Measurements from ENCODE around the gene GNL3. TPM values are rescaled to one million over a fixed set of nuclear protein-coding genes. Genes with fewer than 3 reads are reported as not detected.

The GNL3 gene
- total and polyA plus RNA-seq, 7 donors = 47.3 to 145 (median 80.6) TPM

DNA sequence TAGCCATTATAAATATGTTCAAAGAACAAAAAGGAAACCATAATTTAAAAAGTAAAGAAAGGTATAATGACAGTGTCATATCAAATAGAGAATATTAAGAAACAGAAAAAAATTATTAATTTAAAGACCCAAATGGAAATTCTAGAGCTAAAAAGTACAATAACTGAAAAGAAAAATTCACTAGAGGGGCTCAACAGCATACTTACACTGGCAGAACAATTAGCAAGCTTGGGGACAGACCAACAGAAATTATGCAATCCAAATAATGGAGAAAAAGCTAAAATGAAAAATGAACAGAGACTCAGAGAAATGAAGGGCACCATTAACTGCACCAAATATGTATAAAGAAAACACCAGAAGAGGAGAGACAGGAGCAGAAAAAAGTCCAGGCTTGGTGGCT is 33.8 kb downstream of the GNL3 start:
- no peaks in the 10 kb centered on the region for H3K27me3 ChIP-seq (ENCODE audit: insufficient read depth in 3 of 3, low read length in 2 of 3)
- ATAC-seq = no peak
- no peaks in the 10 kb centered on the region for H3K9me3 ChIP-seq
- no peak overlapping the region for H3K4me3 ChIP-seq
- intact Hi-C loops (cut with DNase I) = no loop called here
- TF ChIP-seq, protein P1, sequence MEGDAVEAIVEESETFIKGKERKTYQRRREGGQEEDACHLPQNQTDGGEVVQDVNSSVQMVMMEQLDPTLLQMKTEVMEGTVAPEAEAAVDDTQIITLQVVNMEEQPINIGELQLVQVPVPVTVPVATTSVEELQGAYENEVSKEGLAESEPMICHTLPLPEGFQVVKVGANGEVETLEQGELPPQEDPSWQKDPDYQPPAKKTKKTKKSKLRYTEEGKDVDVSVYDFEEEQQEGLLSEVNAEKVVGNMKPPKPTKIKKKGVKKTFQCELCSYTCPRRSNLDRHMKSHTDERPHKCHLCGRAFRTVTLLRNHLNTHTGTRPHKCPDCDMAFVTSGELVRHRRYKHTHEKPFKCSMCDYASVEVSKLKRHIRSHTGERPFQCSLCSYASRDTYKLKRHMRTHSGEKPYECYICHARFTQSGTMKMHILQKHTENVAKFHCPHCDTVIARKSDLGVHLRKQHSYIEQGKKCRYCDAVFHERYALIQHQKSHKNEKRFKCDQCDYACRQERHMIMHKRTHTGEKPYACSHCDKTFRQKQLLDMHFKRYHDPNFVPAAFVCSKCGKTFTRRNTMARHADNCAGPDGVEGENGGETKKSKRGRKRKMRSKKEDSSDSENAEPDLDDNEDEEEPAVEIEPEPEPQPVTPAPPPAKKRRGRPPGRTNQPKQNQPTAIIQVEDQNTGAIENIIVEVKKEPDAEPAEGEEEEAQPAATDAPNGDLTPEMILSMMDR (IDR thresholded peaks at IDR 0.05) = no peak
- no peak overlapping the region for H3K27ac ChIP-seq
- H3K4me1 ChIP-seq = no peaks in the 10 kb centered on the region
- peaks cover 0 to 10% of the 10 kb centered on the region in 2 donors for H3K36me3 ChIP-seq (ENCODE audit: insufficient read depth in 1 of 2, low read depth in 1 of 2)
- DNase-seq = no peak

DNA sequence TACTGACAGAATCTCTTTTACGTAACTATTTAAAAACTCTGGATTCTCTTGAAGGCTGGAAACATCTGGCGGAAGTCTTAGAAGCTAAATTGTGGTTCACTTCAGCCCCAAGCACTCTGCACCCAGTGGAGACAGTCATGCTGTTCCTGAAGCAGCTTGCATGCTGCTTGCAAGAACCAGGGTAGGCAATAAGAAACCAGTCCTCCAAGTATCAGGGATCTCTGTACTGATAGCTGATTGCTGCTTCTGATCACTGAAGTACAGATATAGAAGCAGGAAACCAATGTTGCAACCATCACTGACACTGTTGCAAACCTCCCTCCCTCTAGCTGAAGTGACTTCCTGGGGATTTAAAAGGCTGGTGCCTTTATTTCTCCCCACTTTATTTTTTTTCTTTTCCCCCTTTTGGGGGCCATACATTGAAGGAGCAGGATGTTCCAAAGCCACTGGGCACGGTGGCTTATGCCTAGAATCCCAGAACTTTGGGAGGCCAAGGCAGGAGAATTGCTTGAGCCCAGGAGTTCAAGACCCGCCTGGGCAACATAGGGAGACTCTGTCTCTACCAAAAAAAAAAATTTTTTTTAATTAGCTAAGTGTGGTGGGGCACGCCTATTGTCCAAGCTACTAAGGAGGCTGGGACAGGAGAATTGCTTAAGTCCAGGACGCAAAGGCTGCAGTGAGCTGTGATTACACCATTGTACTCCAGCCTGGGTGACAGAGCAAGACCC is 35.3 kb downstream of the GNL3 start:
- H3K27ac ChIP-seq = no peak overlapping the region

DNA sequence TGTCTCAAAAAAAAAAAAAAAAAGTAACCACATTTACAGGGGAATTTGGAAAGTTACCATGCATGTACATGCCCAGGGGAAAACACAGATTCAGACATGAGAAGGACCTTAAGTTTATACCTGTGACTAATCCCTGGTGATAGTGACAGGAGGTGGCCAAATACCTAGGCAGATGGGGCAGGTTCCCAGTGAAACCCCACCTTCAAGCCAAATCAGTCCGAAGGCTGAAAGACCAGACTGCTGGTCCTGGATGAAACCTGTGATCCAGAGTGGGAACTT is 35.8 kb downstream of the GNL3 start:
- 98 to 100% (median 100%) methylated on average over 1 of the region's 1 CpG for WGBS, 3 donors
- H3K27me3 ChIP-seq (ENCODE audit: insufficient read depth in 3 of 3, low read length in 2 of 3) = no peaks in the 10 kb centered on the region
- DNase-seq (no peak), ATAC-seq (no peak)
- H3K4me3 ChIP-seq = no peak overlapping the region
- H3K9me3 ChIP-seq = no peaks in the 10 kb centered on the region
- H3K4me1 ChIP-seq = no peaks in the 10 kb centered on the region
- no peak overlapping the region for H3K27ac ChIP-seq
- TF ChIP-seq, protein P1 (IDR thresholded peaks at IDR 0.05) = no peak
- intact Hi-C loops (cut with DNase I) = no loop called here
- H3K36me3 ChIP-seq (ENCODE audit: insufficient read depth in 1 of 2, low read depth in 1 of 2) = peaks cover 0 to 10% of the 10 kb centered on the region in 2 donors

More for the DNA sequence above, 35.3 kb downstream of the GNL3 start:
- H3K9me3 ChIP-seq = no peaks in the 10 kb centered on the region
- no peaks in the 10 kb centered on the region for H3K27me3 ChIP-seq (ENCODE audit: insufficient read depth in 3 of 3, low read length in 2 of 3)
- H3K36me3 ChIP-seq (ENCODE audit: insufficient read depth in 1 of 2, low read depth in 1 of 2) = peaks cover 0 to 10% of the 10 kb centered on the region in 2 donors
- TF ChIP-seq, protein P1 (IDR thresholded peaks at IDR 0.05) = no peak
- intact Hi-C loops (cut with DNase I) = no loop called here
- DNase-seq (no peak), ATAC-seq (no peak)
- H3K4me3 ChIP-seq = no peak overlapping the region
- WGBS, 3 donors = 91 to 94% (median 94%) methylated on average over 6 of the region's 6 CpGs
- no peaks in the 10 kb centered on the region for H3K4me1 ChIP-seq

DNA sequence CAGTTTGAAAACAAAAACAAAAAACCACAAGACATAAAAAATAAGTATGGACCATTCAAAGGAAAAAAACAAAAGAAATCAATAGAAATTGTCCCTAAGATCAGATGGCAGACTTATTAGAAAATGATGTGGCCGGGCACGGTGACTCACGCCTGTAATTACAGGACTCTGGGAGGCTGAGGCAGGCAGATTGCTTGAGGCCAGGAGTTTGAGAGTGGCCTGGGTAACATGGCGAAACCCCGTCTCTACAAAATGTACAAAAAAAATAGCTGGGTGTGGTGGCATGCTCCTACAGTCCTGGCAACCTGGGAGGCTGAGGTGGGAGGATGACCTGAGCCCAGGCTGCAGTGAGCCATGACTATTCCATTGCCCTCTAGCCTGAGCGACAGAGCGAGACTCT is 36.7 kb downstream of the GNL3 start:
- TF ChIP-seq, protein P1 (IDR thresholded peaks at IDR 0.05) = no peak
- WGBS, 3 donors = 93 to 98% (median 96%) methylated on average over 7 of the region's 7 CpGs
- Histone ChIP-seq H3K27me3 (ENCODE audit: insufficient read depth in 3 of 3, low read length in 2 of 3) (no peaks in the 10 kb centered on the region), H3K9me3 (no peaks in the 10 kb centered on the region), H3K4me1 (no peaks in the 10 kb centered on the region), H3K27ac (no peak overlapping the region), H3K36me3 (ENCODE audit: insufficient read depth in 1 of 2, low read depth in 1 of 2) (peaks cover 0 to 10% of the 10 kb centered on the region in 2 donors), H3K4me3 (no peak overlapping the region)
- ATAC-seq (no peak), DNase-seq (no peak)
- intact Hi-C loops (cut with DNase I) = no loop called here

DNA sequence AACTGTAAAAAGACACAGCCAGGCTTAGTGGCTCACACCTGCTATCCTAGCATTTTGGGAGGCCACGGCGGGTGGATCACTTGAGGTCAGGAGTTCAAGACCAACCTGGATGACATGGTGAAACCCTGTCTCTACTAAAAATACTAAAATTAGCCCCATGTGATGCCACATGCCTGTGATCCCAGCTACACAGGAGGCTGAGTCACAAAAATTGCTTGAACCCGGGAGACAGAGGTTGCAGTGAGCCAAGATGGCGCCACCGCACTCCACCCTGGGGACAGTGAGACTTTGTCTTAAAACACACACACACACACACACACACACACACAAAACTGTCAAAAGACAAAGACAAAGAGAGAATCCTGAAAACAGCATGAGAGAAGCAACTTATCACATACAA is 38.1 kb downstream of the GNL3 start:
- no peaks in the 10 kb centered on the region for H3K4me1 ChIP-seq
- TF ChIP-seq, protein P1 (IDR thresholded peaks at IDR 0.05) = no peak
- DNase-seq = no peak
- WGBS, 3 donors = 71 to 96% (median 80%) methylated on average over 5 of the region's 5 CpGs
- no peaks in the 10 kb centered on the region for H3K9me3 ChIP-seq
- no peaks in the 10 kb centered on the region for H3K27me3 ChIP-seq (ENCODE audit: insufficient read depth in 3 of 3, low read length in 2 of 3)
- peaks cover 0 to 8% of the 10 kb centered on the region in 2 donors for H3K36me3 ChIP-seq (ENCODE audit: insufficient read depth in 1 of 2, low read depth in 1 of 2)
- H3K4me3 ChIP-seq = no peak overlapping the region
- peak in 2 of 4 donors; percentile 53 to 66 for ATAC-seq
- H3K27ac ChIP-seq = no peak overlapping the region
- intact Hi-C loops (cut with DNase I) = no loop called here
